ENCODE data around the gene TAF4. TPM values are rescaled to one million over a fixed set of nuclear protein-coding genes. Genes with fewer than 3 reads are reported as not detected.

The TAF4 gene
- total and polyA plus RNA-seq, 2 donors from 2014 or later, result 3.7 to 18.4 TPM

GRCh38 chr20:62004614-62005013 lies 61.1 kb downstream of the TAF4 start:
- DNase-seq (no peak), FAIRE-seq (no peak)
- H3K9ac ChIP-seq (ENCODE audit: low read length in 3 of 3), result no peak overlapping the region
- peaks cover 0 to 5% (median 0%) of the 10 kb centered on the region in 3 donors for H3K4me1 ChIP-seq (ENCODE audit: control insufficient read depth in 2 of 3, insufficient read depth in 2 of 3, low read depth in 1 of 3, low read length in 3 of 3)
- peaks cover 5 to 57% (median 37%) of the 10 kb centered on the region in 3 donors for H3K36me3 ChIP-seq (ENCODE audit: control insufficient read depth in 2 of 3, insufficient read depth in 3 of 3, low read length in 3 of 3)
- no peak for TF ChIP-seq CTCF (IDR thresholded peaks at IDR 0.05; ENCODE audit: borderline replicate concordance, extremely low read depth, insufficient read depth)
- H3K27me3 ChIP-seq (ENCODE audit: control insufficient read depth, insufficient read depth, low read length), result no peaks in the 10 kb centered on the region
- H3K4me3 ChIP-seq (ENCODE audit: low read length in 3 of 3), result no peak overlapping the region
- no peak overlapping the region for H3K27ac ChIP-seq (ENCODE audit: low read depth in 2 of 2, low read length in 2 of 2)
- H3K9me3 ChIP-seq (ENCODE audit: control insufficient read depth in 2 of 3, insufficient read depth in 1 of 3, low read length in 3 of 3), result no peaks in the 10 kb centered on the region
- intact Hi-C loops (cut with DNase I), result no loop called here

- FAIRE-seq, result no peak
- H3K36me3 ChIP-seq (ENCODE audit: control insufficient read depth in 2 of 3, insufficient read depth in 3 of 3, low read length in 3 of 3), result peaks cover 5 to 56% (median 40%) of the 10 kb centered on the region in 3 donors
- no peak for TF ChIP-seq CTCF (IDR thresholded peaks at IDR 0.05; ENCODE audit: borderline replicate concordance, extremely low read depth, insufficient read depth)
Observed at GRCh38 chr20:62003567-62004405, 61.9 kb downstream of the TAF4 start.

GRCh38 chr20:62002882-62003480 lies 62.7 kb downstream of the TAF4 start:
- H3K4me3 ChIP-seq (ENCODE audit: low read length in 3 of 3), result no peak overlapping the region
- intact Hi-C loops (cut with DNase I), result no loop called here
- H3K9me3 ChIP-seq (ENCODE audit: control insufficient read depth in 2 of 3, insufficient read depth in 1 of 3, low read length in 3 of 3), result no peaks in the 10 kb centered on the region
- peaks cover 5 to 56% (median 46%) of the 10 kb centered on the region in 3 donors for H3K36me3 ChIP-seq (ENCODE audit: control insufficient read depth in 2 of 3, insufficient read depth in 3 of 3, low read length in 3 of 3)
- FAIRE-seq (no peak), DNase-seq (peak in 3 of 5 donors; percentile 19 to 58 (median 40))
- peaks cover 0 to 5% (median 0%) of the 10 kb centered on the region in 3 donors for H3K4me1 ChIP-seq (ENCODE audit: control insufficient read depth in 2 of 3, insufficient read depth in 2 of 3, low read depth in 1 of 3, low read length in 3 of 3)
- peak overlapping the region in 1 of 2 donors; percentile 26 for H3K27ac ChIP-seq (ENCODE audit: low read depth in 2 of 2, low read length in 2 of 2)
- H3K9ac ChIP-seq (ENCODE audit: low read length in 3 of 3), result no peak overlapping the region
- no peaks in the 10 kb centered on the region for H3K27me3 ChIP-seq (ENCODE audit: control insufficient read depth, insufficient read depth, low read length)
- TF ChIP-seq CTCF (IDR thresholded peaks at IDR 0.05; ENCODE audit: borderline replicate concordance, extremely low read depth, insufficient read depth), result no peak

More at GRCh38 chr20:62003567-62004405, 61.9 kb downstream of the TAF4 start:
- no peak for DNase-seq
- Histone ChIP-seq H3K9me3 (ENCODE audit: control insufficient read depth in 2 of 3, insufficient read depth in 1 of 3, low read length in 3 of 3) (no peaks in the 10 kb centered on the region), H3K9ac (ENCODE audit: low read length in 3 of 3) (no peak overlapping the region), H3K4me3 (ENCODE audit: low read length in 3 of 3) (no peak overlapping the region), H3K27ac (ENCODE audit: low read depth in 2 of 2, low read length in 2 of 2) (peak overlapping the region in 1 of 2 donors; percentile 26), H3K27me3 (ENCODE audit: control insufficient read depth, insufficient read depth, low read length) (no peaks in the 10 kb centered on the region), H3K4me1 (ENCODE audit: control insufficient read depth in 2 of 3, insufficient read depth in 2 of 3, low read depth in 1 of 3, low read length in 3 of 3) (peaks cover 0 to 5% (median 0%) of the 10 kb centered on the region in 3 donors)
- intact Hi-C loops (cut with DNase I), result no loop called here

Measured in kidney (tissue), 14 donors.